Ovary (tissue), 9 donors: ENCODE measurements around the gene TP63. TPM values are rescaled to one million over a fixed set of nuclear protein-coding genes. Genes with fewer than 3 reads are reported as not detected.

Experiments used
- DNase-seq, 5 donors: peaks; one replicate each; pipeline ENCODE4 v3.0.0-alpha.2; 2019 to 2020
- H3K27ac ChIP-seq, 2 donors: fragments of 200-600 bp; one replicate each; pipeline versions ENCODE4 v1.5.1 to v1.8.0; 2019 to 2022
- H3K27me3 ChIP-seq: fragments of 200-600 bp; one replicate; pipeline ENCODE4 v1.8.0; 2022
- H3K36me3 ChIP-seq: fragments of 200-600 bp; sonication (generic); one replicate; pipeline ENCODE4 v1.5.1; 2019
- H3K4me1 ChIP-seq: one replicate; pipeline ENCODE4 v1.8.1; 2013; ENCODE audit warnings: mild to moderate bottlenecking, moderate library complexity; ENCODE audit not compliant: insufficient read depth
- H3K4me3 ChIP-seq: fragments of 200-600 bp; sonication (generic); one replicate; pipeline ENCODE4 v1.5.1; 2017
- H3K9me3 ChIP-seq, 2 donors: fragments of 200-600 bp in 1 of 2; sonication (generic) in 1 of 2; one replicate each; pipeline versions ENCODE4 v1.5.1 to v1.8.1; 2013 to 2019; ENCODE audit warnings: mild to moderate bottlenecking in 1 of 2, moderate library complexity in 1 of 2
- CTCF ChIP-seq, 3 donors: fragments of 450-650 bp in 2 of 3; fragments of 200-600 bp in 1 of 3; IDR thresholded peaks; one replicate each; pipeline versions ENCODE4 v1.5.1 to v1.8.0; 2016 to 2022; ENCODE audit warnings: antibody characterized with exemption in 3 of 3, mild to moderate bottlenecking in 1 of 3
- EP300 ChIP-seq: sonication (generic); formaldehyde crosslinking; IDR thresholded peaks from one replicate; pipeline ENCODE4 v1.6.1; 2017; ENCODE audit warnings: antibody characterized with exemption
- POLR2A ChIP-seq: fragments of 450-650 bp; IDR thresholded peaks from one replicate; pipeline ENCODE4 v1.6.1; 2017; ENCODE audit warnings: antibody characterized with exemption, mild to moderate bottlenecking, moderate library complexity
- WGBS, 3 donors: extraction: QIAGEN DNeasy Blood & Tissue Kit in 1 of 3; methylation state at CpG; one replicate each; pipeline versions ENCODE4 v1.1.5 to v1.1.7; 2013 to 2017; 5-methylcytosine and 5-hydroxymethylcytosine counted together
- intact Hi-C, 4 donors: fragments of 100-400 bp; cut with DNase I; formaldehyde crosslinking; loops; one replicate each; pipeline versions ENCODE4 v1.11.0 to v1.15.1; 2022 to 2023
- polyA plus RNA-seq, 2 donors: library from polyadenylated mRNA; stranded (reverse); fragments of 200-250 nt in 1 of 2; fragments of 350-450 nt in 1 of 2; fragmentation: Illumina TruSeq in 1 of 2; extraction: RNeasy Lipid Tissue Mini Kit (QIAGEN cat#74804) in 1 of 2; gene quantifications; one replicate each; pipeline ENCODE4 v1.2.3, GENCODE V29; 2013 to 2014
- total RNA-seq, 7 donors: library from RNA; depleted of rRNA in 2 of 7; stranded (reverse); fragments of >200 nt in 2 of 7; fragmentation: NEBNext Ultra II Directional in 3 of 7; extraction: Animal tissue kit (Norgen Biotek cat#: 25700) in 3 of 7; gene quantifications; one replicate each; pipeline versions ENCODE4 v1.1.0 to v1.2.4, GENCODE V29; 2016 to 2023
- donor health status: DM: no; HTN: no; CAD: no; lungs with moderate emphysema.
- donor health status: DM: no; HTN: no; CAD: no.
- donor health status: Bipolar disorder and iron deficiency.
- donor health status: DM: yes; HTN: yes; CAD: no.
- donor health status: DM: no; HTN: no; CAD: no.
- donor health status: DM: yes; HTN: yes; CAD: no.

The TP63 gene
- total and polyA plus RNA-seq, 9 donors: 0.15 to 0.79 (median 0.22) TPM; not detected in 1

- no peak overlapping the region for H3K4me3 ChIP-seq
- TF ChIP-seq CTCF (IDR thresholded peaks at IDR 0.05): no peak
- no peak for TF ChIP-seq EP300
- no peak for TF ChIP-seq POLR2A
- H3K27ac ChIP-seq: no peak overlapping the region
- H3K4me1 ChIP-seq: no peaks in the 10 kb centered on the region
- H3K9me3 ChIP-seq: no peaks in the 10 kb centered on the region
- intact Hi-C loops: no loop called here
- DNase-seq: no peak
- H3K27me3 ChIP-seq: no peaks in the 10 kb centered on the region
- WGBS, 3 donors: 66 to 76% (median 67%) methylated on average over 7 of the region's 7 CpGs
- no peaks in the 10 kb centered on the region for H3K36me3 ChIP-seq
Observed at GRCh38 chr3:189790658-189791057, 159.5 kb downstream of the TP63 start.

GRCh38 chr3:189792046-189792929, 161.1 kb downstream of the TP63 start:
- 67 to 87% (median 75%) methylated on average over 7 of the region's 7 CpGs for WGBS, 3 donors
- TF ChIP-seq EP300: no peak
- no peak for TF ChIP-seq CTCF (IDR thresholded peaks at IDR 0.05)
- no peak for TF ChIP-seq POLR2A
- Histone ChIP-seq H3K36me3 (no peaks in the 10 kb centered on the region), H3K27ac (no peak overlapping the region), H3K4me1 (no peaks in the 10 kb centered on the region), H3K4me3 (no peak overlapping the region), H3K9me3 (no peaks in the 10 kb centered on the region), H3K27me3 (no peaks in the 10 kb centered on the region)
- no peak for DNase-seq
- intact Hi-C loops: no loop called here

GRCh38 chr3:189794518-189794917, 163.3 kb downstream of the TP63 start:
- Histone ChIP-seq H3K27ac (no peak overlapping the region), H3K4me1 (no peaks in the 10 kb centered on the region), H3K9me3 (no peaks in the 10 kb centered on the region), H3K27me3 (no peaks in the 10 kb centered on the region), H3K4me3 (no peak overlapping the region), H3K36me3 (no peaks in the 10 kb centered on the region)
- intact Hi-C loops: no loop called here
- no peak for TF ChIP-seq EP300
- TF ChIP-seq CTCF (IDR thresholded peaks at IDR 0.05): no peak
- no peak for TF ChIP-seq POLR2A
- no peak for DNase-seq
- 84% methylated on average over 3 of the region's 3 CpGs for WGBS, 3 donors

GRCh38 chr3:189797103-189797750, 166.0 kb downstream of the TP63 start:
- intact Hi-C loops: loop anchor here in 1 of 4 donors (5.0 kb wide), 1 partner anchor 505 kb away; no protein-coding TSS in a partner anchor
- H3K36me3 ChIP-seq: no peaks in the 10 kb centered on the region
- no peak overlapping the region for H3K27ac ChIP-seq
- DNase-seq: no peak
- H3K27me3 ChIP-seq: no peaks in the 10 kb centered on the region
- H3K4me1 ChIP-seq: no peaks in the 10 kb centered on the region
- WGBS, 3 donors: 80 to 83% (median 81%) methylated on average over 5 of the region's 5 CpGs
- H3K4me3 ChIP-seq: no peak overlapping the region
- H3K9me3 ChIP-seq: no peaks in the 10 kb centered on the region
- TF ChIP-seq EP300 (no peak), POLR2A (no peak), CTCF (IDR thresholded peaks at IDR 0.05) (no peak)
